ENCODE results near the gene KLHDC8A.

- TF ChIP-seq CTCF (IDR thresholded peaks at IDR 0.05; ENCODE audit: low read depth, low read length) = no peak
- TF ChIP-seq EZH2phosphoT487 (IDR thresholded peaks at IDR 0.05; ENCODE audit: low read depth) = no peak
Observed at GRCh38 chr1:205345761-205346160, 11.0 kb downstream of the KLHDC8A start.
